ENCODE measurements around the gene CDON.

The CDON gene

GRCh38 chr11:126002181-126002580, 60.5 kb downstream of the CDON start:
- H3K4me3 ChIP-seq (ENCODE audit: low read depth, low read length) = no peak overlapping the region
- H2BK5ac ChIP-seq (ENCODE audit: low read depth, low read length, poor library complexity) = no peak overlapping the region
- H2AK5ac ChIP-seq (ENCODE audit: low read length) = no peak overlapping the region
- H4K12ac ChIP-seq (ENCODE audit: low read depth, low read length) = no peak overlapping the region
- no peaks in the 10 kb centered on the region for H3K79me1 ChIP-seq (ENCODE audit: low read length)
- 100% methylated on average over 1 of the region's 4 CpGs for WGBS (ENCODE audit: extremely low coverage, insufficient coverage, insufficient read length)
- H2AFZ ChIP-seq (ENCODE audit: insufficient read depth, low read length, poor library complexity) = no peak overlapping the region
- H2BK120ac ChIP-seq (ENCODE audit: insufficient read depth, low read length, poor library complexity) = no peak overlapping the region
- no peak overlapping the region for H3K4ac ChIP-seq (ENCODE audit: low read depth, low read length)
- no peak overlapping the region for H2BK12ac ChIP-seq (ENCODE audit: low read length)
- no peaks in the 10 kb centered on the region for H3K27me3 ChIP-seq (ENCODE audit: insufficient read depth, low read length)
- no peak overlapping the region for H3K23ac ChIP-seq (ENCODE audit: low read length)
- H3K9me3 ChIP-seq (ENCODE audit: insufficient read depth, low read depth, low read length) = peaks cover 2% of the 10 kb centered on the region
- H4K91ac ChIP-seq (ENCODE audit: low read depth, low read length) = no peak overlapping the region
- no peak overlapping the region for H3K27ac ChIP-seq (ENCODE audit: low read depth, low read length)
- H3K18ac ChIP-seq (ENCODE audit: low read length) = no peak overlapping the region
- no peak for DNase-seq
- peaks cover 30 to 38% of the 10 kb centered on the region in 2 experiments for H3K36me3 ChIP-seq (ENCODE audit: control insufficient read depth in 1 of 2, insufficient read depth in 2 of 2, low read length in 2 of 2)
- peaks cover 0 to 3% of the 10 kb centered on the region in 2 experiments for H3K4me1 ChIP-seq (ENCODE audit: control insufficient read depth in 1 of 2, insufficient read depth in 2 of 2, low read length in 2 of 2)
- no peaks in the 10 kb centered on the region for H3K79me2 ChIP-seq (ENCODE audit: control insufficient read depth, insufficient read depth, low read length, poor library complexity)
- no peak overlapping the region for H3K4me2 ChIP-seq (ENCODE audit: low read length)
- H4K8ac ChIP-seq (ENCODE audit: low read depth, low read length) = no peak overlapping the region
- H3K9ac ChIP-seq (ENCODE audit: low read length) = no peak overlapping the region
- H3K14ac ChIP-seq (ENCODE audit: low read length) = no peak overlapping the region

- no peaks in the 10 kb centered on the region for H3K79me2 ChIP-seq (ENCODE audit: control insufficient read depth, insufficient read depth, low read length, poor library complexity)
- H3K9ac ChIP-seq (ENCODE audit: low read length) = no peak overlapping the region
- H3K36me3 ChIP-seq (ENCODE audit: control insufficient read depth in 1 of 2, insufficient read depth in 2 of 2, low read length in 2 of 2) = peaks cover 35 to 43% of the 10 kb centered on the region in 2 experiments
- no peak overlapping the region for H3K14ac ChIP-seq (ENCODE audit: low read length)
- no peaks in the 10 kb centered on the region for H3K27me3 ChIP-seq (ENCODE audit: insufficient read depth, low read length)
- no peak overlapping the region for H3K18ac ChIP-seq (ENCODE audit: low read length)
- no peak overlapping the region for H2BK120ac ChIP-seq (ENCODE audit: insufficient read depth, low read length, poor library complexity)
- H4K91ac ChIP-seq (ENCODE audit: low read depth, low read length) = no peak overlapping the region
- no peak overlapping the region for H2AFZ ChIP-seq (ENCODE audit: insufficient read depth, low read length, poor library complexity)
- DNase-seq = no peak
- H2BK12ac ChIP-seq (ENCODE audit: low read length) = no peak overlapping the region
- no peak overlapping the region for H3K4me2 ChIP-seq (ENCODE audit: low read length)
- no peak overlapping the region for H4K12ac ChIP-seq (ENCODE audit: low read depth, low read length)
- no peak overlapping the region for H2AK5ac ChIP-seq (ENCODE audit: low read length)
- H3K27ac ChIP-seq (ENCODE audit: low read depth, low read length) = no peak overlapping the region
- H3K23ac ChIP-seq (ENCODE audit: low read length) = no peak overlapping the region
- no peak overlapping the region for H2BK5ac ChIP-seq (ENCODE audit: low read depth, low read length, poor library complexity)
- no peak overlapping the region for H4K8ac ChIP-seq (ENCODE audit: low read depth, low read length)
- WGBS (ENCODE audit: extremely low coverage, insufficient coverage, insufficient read length) = no CpG with 5 or more reads among the region's 6 CpGs
- H3K79me1 ChIP-seq (ENCODE audit: low read length) = no peaks in the 10 kb centered on the region
- peaks cover 0 to 3% of the 10 kb centered on the region in 2 experiments for H3K4me1 ChIP-seq (ENCODE audit: control insufficient read depth in 1 of 2, insufficient read depth in 2 of 2, low read length in 2 of 2)
- no peak overlapping the region for H3K4me3 ChIP-seq (ENCODE audit: low read depth, low read length)
- no peaks in the 10 kb centered on the region for H3K9me3 ChIP-seq (ENCODE audit: insufficient read depth, low read depth, low read length)
- no peak overlapping the region for H3K4ac ChIP-seq (ENCODE audit: low read depth, low read length)
Observed at GRCh38 chr11:125999234-125999880, 63.3 kb downstream of the CDON start.

GRCh38 chr11:125998267-125998666, 64.4 kb downstream of the CDON start:
- Histone ChIP-seq H3K9ac (ENCODE audit: low read length) (no peak overlapping the region), H3K14ac (ENCODE audit: low read length) (no peak overlapping the region), H3K4ac (ENCODE audit: low read depth, low read length) (no peak overlapping the region), H3K36me3 (ENCODE audit: control insufficient read depth in 1 of 2, insufficient read depth in 2 of 2, low read length in 2 of 2) (peaks cover 30 to 42% of the 10 kb centered on the region in 2 experiments), H3K23ac (ENCODE audit: low read length) (no peak overlapping the region), H3K79me1 (ENCODE audit: low read length) (no peaks in the 10 kb centered on the region), H3K9me3 (ENCODE audit: insufficient read depth, low read depth, low read length) (peaks cover 1% of the 10 kb centered on the region), H4K12ac (ENCODE audit: low read depth, low read length) (no peak overlapping the region), H2AK5ac (ENCODE audit: low read length) (no peak overlapping the region), H4K8ac (ENCODE audit: low read depth, low read length) (no peak overlapping the region), H3K27ac (ENCODE audit: low read depth, low read length) (no peak overlapping the region), H2BK5ac (ENCODE audit: low read depth, low read length, poor library complexity) (no peak overlapping the region), H3K79me2 (ENCODE audit: control insufficient read depth, insufficient read depth, low read length, poor library complexity) (no peaks in the 10 kb centered on the region), H3K4me3 (ENCODE audit: low read depth, low read length) (no peak overlapping the region), H3K27me3 (ENCODE audit: insufficient read depth, low read length) (no peaks in the 10 kb centered on the region), H2BK12ac (ENCODE audit: low read length) (no peak overlapping the region), H3K4me1 (ENCODE audit: control insufficient read depth in 1 of 2, insufficient read depth in 2 of 2, low read length in 2 of 2) (peaks cover 0 to 3% of the 10 kb centered on the region in 2 experiments), H2AFZ (ENCODE audit: insufficient read depth, low read length, poor library complexity) (no peak overlapping the region), H4K91ac (ENCODE audit: low read depth, low read length) (no peak overlapping the region), H3K4me2 (ENCODE audit: low read length) (no peak overlapping the region), H2BK120ac (ENCODE audit: insufficient read depth, low read length, poor library complexity) (no peak overlapping the region), H3K18ac (ENCODE audit: low read length) (no peak overlapping the region)
- WGBS (ENCODE audit: extremely low coverage, insufficient coverage, insufficient read length) = no CpG with 5 or more reads among the region's 5 CpGs
- DNase-seq = no peak

GRCh38 chr11:125995313-125995712, 67.4 kb downstream of the CDON start:
- H2AFZ ChIP-seq (ENCODE audit: insufficient read depth, low read length, poor library complexity) = no peak overlapping the region
- no peak overlapping the region for H3K4me3 ChIP-seq (ENCODE audit: low read depth, low read length)
- no peak overlapping the region for H3K4ac ChIP-seq (ENCODE audit: low read depth, low read length)
- H3K4me1 ChIP-seq (ENCODE audit: control insufficient read depth in 1 of 2, insufficient read depth in 2 of 2, low read length in 2 of 2) = peaks cover 0 to 3% of the 10 kb centered on the region in 2 experiments
- no peak overlapping the region for H3K4me2 ChIP-seq (ENCODE audit: low read length)
- no peaks in the 10 kb centered on the region for H3K27me3 ChIP-seq (ENCODE audit: insufficient read depth, low read length)
- H2BK12ac ChIP-seq (ENCODE audit: low read length) = no peak overlapping the region
- peaks cover 21 to 32% of the 10 kb centered on the region in 2 experiments for H3K36me3 ChIP-seq (ENCODE audit: control insufficient read depth in 1 of 2, insufficient read depth in 2 of 2, low read length in 2 of 2)
- H2BK5ac ChIP-seq (ENCODE audit: low read depth, low read length, poor library complexity) = no peak overlapping the region
- H3K9ac ChIP-seq (ENCODE audit: low read length) = no peak overlapping the region
- H3K23ac ChIP-seq (ENCODE audit: low read length) = no peak overlapping the region
- DNase-seq = no peak
- H4K91ac ChIP-seq (ENCODE audit: low read depth, low read length) = no peak overlapping the region
- H2BK120ac ChIP-seq (ENCODE audit: insufficient read depth, low read length, poor library complexity) = no peak overlapping the region
- no peak overlapping the region for H4K8ac ChIP-seq (ENCODE audit: low read depth, low read length)
- no peak overlapping the region for H2AK5ac ChIP-seq (ENCODE audit: low read length)
- no peaks in the 10 kb centered on the region for H3K79me1 ChIP-seq (ENCODE audit: low read length)
- peaks cover 1% of the 10 kb centered on the region for H3K9me3 ChIP-seq (ENCODE audit: insufficient read depth, low read depth, low read length)
- H3K27ac ChIP-seq (ENCODE audit: low read depth, low read length) = no peak overlapping the region
- WGBS (ENCODE audit: extremely low coverage, insufficient coverage, insufficient read length) = no CpG with 5 or more reads among the region's 5 CpGs
- H3K79me2 ChIP-seq (ENCODE audit: control insufficient read depth, insufficient read depth, low read length, poor library complexity) = no peaks in the 10 kb centered on the region
- H3K14ac ChIP-seq (ENCODE audit: low read length) = no peak overlapping the region
- H3K18ac ChIP-seq (ENCODE audit: low read length) = no peak overlapping the region
- H4K12ac ChIP-seq (ENCODE audit: low read depth, low read length) = no peak overlapping the region
